GM12874 (cell line): ENCODE measurements around the gene SLC4A3.

Source experiments
- TF ChIP-seq, protein P1 (sequence below): IDR thresholded peaks from 2 replicates; pipeline ENCODE4 v1.5.1; 2011; ENCODE audit warnings: low read depth, mild to moderate bottlenecking, control low read depth, low read length, moderate library complexity; ENCODE audit not compliant: insufficient read depth

Gene SLC4A3

DNA sequence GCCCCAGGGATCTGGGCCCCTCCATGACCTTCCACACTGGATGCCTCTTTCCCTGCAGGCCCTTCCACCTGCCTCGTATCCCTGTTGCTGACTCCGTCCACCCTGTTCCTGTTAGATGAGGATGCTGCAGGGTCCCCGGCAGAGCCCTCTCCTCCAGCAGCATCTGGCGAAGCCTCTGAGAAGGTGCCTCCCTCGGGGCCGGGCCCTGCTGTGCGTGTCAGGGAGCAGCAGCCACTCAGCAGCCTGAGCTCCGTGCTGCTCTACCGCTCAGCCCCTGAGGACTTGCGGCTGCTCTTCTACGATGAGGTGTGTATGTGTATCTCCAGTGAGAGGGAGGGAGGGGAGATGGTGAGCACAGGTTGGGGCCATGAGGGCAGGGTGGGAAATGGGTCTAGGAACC, 12.4 kb upstream of the SLC4A3 start:
- TF ChIP-seq, protein P1, sequence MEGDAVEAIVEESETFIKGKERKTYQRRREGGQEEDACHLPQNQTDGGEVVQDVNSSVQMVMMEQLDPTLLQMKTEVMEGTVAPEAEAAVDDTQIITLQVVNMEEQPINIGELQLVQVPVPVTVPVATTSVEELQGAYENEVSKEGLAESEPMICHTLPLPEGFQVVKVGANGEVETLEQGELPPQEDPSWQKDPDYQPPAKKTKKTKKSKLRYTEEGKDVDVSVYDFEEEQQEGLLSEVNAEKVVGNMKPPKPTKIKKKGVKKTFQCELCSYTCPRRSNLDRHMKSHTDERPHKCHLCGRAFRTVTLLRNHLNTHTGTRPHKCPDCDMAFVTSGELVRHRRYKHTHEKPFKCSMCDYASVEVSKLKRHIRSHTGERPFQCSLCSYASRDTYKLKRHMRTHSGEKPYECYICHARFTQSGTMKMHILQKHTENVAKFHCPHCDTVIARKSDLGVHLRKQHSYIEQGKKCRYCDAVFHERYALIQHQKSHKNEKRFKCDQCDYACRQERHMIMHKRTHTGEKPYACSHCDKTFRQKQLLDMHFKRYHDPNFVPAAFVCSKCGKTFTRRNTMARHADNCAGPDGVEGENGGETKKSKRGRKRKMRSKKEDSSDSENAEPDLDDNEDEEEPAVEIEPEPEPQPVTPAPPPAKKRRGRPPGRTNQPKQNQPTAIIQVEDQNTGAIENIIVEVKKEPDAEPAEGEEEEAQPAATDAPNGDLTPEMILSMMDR, result no peak

- TF ChIP-seq, protein P1, result no peak
These were observed 11.5 kb upstream of the SLC4A3 start for GRCh38 chr2:219615894-219616293.

- TF ChIP-seq, protein P1, result no peak
These were observed 10.9 kb upstream of the SLC4A3 start for GRCh38 chr2:219616550-219616949.

DNA sequence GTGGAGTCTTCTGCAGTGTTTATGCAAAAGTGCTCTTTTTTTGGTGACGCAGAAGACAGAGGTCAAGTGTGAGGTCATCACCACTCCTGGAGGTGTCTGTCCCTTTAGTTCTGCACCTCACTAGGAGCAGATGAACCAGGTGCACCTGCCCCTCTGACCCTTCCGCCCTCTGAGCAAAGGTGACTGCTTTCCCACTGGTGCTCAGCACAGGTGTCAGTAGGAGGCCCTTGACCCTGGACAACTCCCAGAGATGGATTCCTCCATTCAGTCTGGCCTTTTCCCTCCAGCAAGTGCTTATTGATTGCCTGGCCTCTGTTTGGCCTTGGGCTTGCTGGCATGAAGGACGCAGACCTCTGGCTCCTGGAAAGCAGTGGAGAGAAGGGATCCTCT, 8.7 kb upstream of the SLC4A3 start:
- TF ChIP-seq, protein P1, result no peak

DNA sequence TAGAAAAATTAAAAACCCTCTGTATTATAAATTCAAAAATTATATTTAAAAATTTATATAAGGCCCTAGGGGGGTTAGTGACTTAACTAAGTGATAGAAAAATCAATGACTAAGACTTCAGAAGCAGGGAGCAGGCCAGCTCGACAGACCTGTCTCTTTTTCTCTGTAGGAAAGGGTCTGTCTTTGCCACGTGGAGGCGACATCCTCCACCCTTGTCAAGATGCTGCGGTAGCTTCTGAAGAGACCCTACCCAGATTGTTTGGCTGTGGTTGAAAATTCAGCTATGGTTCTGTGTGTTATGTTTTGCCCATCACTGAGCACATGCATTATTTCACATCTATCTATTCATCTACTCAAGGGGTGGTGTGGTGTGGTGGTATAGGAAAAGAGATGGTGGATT, 8.2 kb upstream of the SLC4A3 start:
- TF ChIP-seq, protein P1, result no peak

- TF ChIP-seq, protein P1, result no peak
These were observed 6.9 kb upstream of the SLC4A3 start for GRCh38 chr2:219620546-219620945.

- TF ChIP-seq, protein P1, result no peak
These were observed 5.5 kb upstream of the SLC4A3 start for GRCh38 chr2:219621935-219622334.

GRCh38 chr2:219622472-219622871, 5.0 kb upstream of the SLC4A3 start:
- TF ChIP-seq, protein P1, result no peak
